ENCODE data around the gene SOX5.
"Not testable (repeated sequence)": the region's sequence is repeated elsewhere in the genome, so short reads cannot be mapped to it uniquely, and the experiment has no call there.

Gene SOX5

DNA sequence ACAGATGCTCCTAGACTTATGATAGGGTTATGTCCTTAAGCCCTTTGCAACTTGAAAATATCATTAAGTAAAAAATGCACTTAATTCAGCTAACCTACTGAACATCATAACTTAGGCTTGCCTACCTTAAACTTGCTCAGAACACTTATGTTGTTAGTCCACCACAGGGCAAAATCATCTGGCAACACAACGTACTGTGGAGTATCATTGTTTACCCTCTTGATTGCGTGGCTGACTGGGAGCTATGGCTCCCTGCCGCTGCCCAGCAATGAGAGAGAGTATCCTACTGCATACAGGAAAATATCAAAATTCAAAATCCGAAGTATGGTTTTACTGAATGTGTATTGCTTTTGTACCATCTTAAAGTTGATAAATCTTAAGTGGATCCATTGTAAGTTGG, 105.5 kb downstream of the SOX5 start:
- no peak overlapping the region for H3K4me3 ChIP-seq (ENCODE audit: low read length)
- no peak for TF ChIP-seq ZNF274 (IDR thresholded peaks at IDR 0.05; ENCODE audit: low read depth, low read length)

DNA sequence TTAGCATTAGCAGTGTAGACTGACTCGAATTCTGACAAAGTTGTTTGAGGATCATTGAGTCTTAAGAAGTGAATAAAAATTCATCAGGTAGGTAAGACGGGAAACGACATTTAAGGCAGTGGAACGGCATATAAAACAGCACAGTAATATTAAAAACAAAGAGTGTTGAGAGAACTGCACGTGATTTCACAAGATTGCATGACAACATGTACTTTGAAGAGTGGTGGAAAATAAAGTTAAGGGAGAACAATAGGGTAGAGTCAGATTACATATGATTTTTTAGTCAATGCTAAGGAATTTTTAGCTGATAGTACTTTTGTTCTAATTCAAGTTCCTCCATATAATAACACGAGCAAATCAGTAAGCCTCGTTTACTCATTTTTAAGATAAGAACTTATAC, 115.4 kb downstream of the SOX5 start:
- no peak overlapping the region for H3K4me3 ChIP-seq (ENCODE audit: low read length)
- no peak for TF ChIP-seq ZNF274 (IDR thresholded peaks at IDR 0.05; ENCODE audit: low read depth, low read length)

DNA sequence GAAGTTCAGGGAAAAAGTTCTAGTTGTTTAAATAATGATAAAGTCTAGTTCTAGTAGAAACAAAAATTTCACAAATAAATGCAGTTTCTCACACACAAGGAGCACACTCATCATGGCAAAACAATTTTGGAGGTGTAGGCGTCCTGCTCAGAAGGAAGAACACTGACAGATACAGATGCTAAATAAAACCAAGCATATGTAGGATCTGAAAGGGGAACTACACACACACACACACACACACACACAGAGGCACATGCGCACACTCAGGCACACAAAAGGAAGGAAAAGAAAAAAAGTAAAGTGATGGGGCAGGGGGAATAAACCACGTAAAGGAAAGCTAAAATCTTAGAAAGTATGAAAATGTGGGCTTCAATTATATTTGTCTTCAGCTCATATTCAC, 117.7 kb downstream of the SOX5 start:
- H3K4me3 ChIP-seq (ENCODE audit: low read length): no peak overlapping the region

DNA sequence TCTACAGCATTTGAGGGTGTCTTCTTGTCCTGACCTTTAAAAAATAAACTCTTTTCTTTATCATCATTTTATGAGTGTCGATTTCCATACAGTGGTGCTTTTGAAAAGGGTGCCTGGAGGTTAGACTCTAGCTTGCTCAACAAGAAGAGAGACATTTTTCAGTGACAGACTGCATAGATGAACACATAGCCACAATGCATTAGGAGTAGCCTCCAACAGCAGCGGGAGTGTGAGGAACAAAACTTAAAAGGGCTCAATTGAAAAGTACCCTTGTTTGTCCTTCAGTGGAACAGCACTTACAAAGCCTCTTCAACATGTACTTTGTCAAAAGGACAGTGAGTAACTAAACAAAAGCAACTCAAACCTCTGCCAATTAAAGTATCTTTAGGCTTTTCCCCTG, 119.3 kb downstream of the SOX5 start:
- H3K4me3 ChIP-seq (ENCODE audit: low read length): no peak overlapping the region
- TF ChIP-seq ZNF274 (IDR thresholded peaks at IDR 0.05; ENCODE audit: low read depth, low read length): no peak

More for the DNA sequence above, 117.7 kb downstream of the SOX5 start:
- no peak for TF ChIP-seq ZNF274 (IDR thresholded peaks at IDR 0.05; ENCODE audit: low read depth, low read length)

DNA sequence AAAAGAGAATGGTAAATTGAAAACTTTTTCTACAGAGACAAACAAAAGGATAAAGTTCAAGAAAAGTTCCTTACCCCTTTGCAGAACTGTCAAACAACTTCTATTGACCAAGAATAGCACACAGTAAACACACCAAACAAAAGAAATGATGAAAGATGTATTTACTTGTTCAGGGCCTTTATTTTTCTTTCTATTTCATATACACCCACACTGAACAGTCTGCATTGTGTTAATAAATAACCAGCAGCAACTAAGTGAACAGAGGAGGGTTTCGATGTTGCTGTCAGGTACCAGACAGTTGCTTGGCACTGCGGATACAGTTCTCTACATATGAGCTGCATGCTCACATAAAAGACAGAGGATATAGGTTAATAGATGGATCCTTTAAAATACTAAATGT, 122.1 kb downstream of the SOX5 start:
- H3K4me3 ChIP-seq (ENCODE audit: low read length): no peak overlapping the region
- TF ChIP-seq ZNF274 (IDR thresholded peaks at IDR 0.05; ENCODE audit: low read depth, low read length): no peak

DNA sequence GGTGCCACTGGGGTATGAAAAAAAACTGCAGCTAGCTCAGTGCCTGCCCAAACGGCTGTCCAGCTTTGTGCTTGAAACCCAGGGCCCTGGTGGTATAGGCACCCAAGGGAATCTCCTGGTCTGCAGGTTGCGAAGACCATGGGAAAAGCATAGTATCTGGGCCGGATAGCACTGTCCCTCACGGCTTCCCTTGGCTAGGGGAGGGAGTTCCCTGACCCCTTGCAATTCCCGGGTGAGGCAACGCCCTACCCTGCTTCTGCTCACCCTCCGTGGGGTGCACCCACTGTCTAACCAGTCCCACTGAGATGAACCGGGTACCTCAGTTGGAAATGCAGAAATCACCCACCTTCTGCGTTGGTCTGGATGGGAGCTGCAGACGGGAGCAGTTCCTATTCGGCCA, 124.3 kb downstream of the SOX5 start:
- H3K4me3 ChIP-seq (ENCODE audit: low read length): not testable (repeated sequence)

DNA sequence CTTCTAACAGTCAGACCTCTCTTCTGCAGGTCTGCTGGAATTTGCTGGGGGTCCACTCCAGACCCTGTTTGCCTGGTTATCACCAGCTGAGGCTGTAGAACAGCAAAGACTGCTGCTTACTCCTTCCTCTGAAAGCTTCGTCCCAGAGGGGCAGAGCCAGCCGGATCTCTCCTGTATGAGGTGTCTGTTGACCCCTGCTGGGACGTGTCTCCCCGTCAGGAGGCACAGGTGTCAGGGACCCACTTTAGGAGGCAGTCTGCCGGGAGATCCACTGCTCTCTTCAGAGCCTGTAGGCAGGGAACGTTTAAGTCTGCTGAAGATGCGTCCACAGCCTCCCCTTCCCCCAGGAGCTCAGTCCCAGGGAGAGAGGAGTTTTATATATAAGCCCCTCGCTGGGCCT, 125.1 kb downstream of the SOX5 start:
- H3K4me3 ChIP-seq (ENCODE audit: low read length): no peak overlapping the region
- no peak for TF ChIP-seq ZNF274 (IDR thresholded peaks at IDR 0.05; ENCODE audit: low read depth, low read length)

DNA sequence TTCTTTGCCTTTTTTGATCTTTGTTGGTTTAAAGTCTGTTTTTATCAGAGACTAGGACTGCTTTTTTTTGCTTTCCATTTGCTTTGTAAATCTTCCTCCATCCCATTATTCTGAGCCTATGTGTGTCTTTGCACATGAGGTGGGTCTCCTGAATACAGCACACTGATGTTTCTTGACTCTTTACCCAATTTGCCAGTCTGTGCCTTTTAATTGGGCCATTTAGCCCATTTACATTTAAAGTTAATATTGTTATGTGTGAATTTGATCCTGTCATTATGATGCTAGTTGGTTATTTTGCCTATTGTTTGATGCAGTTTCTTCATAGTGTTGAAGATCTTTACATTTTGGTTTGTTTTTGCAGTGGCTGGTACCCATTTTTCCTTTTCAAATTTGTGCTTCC, 126.6 kb downstream of the SOX5 start:
- not testable (repeated sequence) for H3K4me3 ChIP-seq (ENCODE audit: low read length)

DNA sequence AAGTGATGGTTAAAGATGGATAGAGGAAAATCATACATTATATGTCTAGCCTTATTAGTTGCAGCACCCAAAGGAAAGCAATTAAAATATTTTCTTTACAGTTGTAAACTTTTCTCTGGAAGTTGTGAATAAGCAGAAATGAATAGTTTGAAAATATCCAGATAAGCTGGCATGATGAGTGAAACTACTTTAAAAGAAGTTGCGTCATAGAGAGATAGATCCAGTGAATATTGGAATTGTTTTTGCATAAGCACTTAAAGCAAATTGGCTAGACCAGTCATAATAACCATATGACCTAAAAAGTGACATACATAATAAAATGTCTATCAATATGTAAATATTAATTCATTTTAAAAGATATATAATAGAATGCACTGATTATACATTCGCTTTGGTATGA, 132.1 kb downstream of the SOX5 start:
- H3K4me3 ChIP-seq (ENCODE audit: low read length): no peak overlapping the region
- TF ChIP-seq ZNF274 (IDR thresholded peaks at IDR 0.05; ENCODE audit: low read depth, low read length): no peak

DNA sequence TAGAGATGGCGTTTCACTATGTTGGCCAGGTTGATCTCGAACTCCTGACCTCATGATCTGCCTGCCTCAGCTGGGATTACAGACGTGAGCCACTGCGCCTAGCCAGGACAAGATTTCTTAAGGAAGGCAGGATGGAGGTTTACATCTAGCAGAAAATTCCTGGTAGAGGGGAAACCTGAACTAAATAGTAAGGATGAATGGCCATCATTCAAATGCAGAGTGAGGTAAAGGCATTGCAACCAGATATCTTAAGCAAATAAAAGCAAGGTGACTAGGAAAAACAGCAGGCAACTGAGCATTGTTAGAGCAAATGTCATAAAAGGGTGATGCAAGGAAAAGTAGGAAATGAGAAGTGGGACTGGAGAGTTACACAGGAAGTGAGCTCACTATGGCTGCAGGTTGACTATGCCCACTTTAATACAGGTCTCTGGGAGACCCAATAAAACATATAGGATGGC, 133.0 kb downstream of the SOX5 start:
- no peak for TF ChIP-seq ZNF274 (IDR thresholded peaks at IDR 0.05; ENCODE audit: low read depth, low read length)
- H3K4me3 ChIP-seq (ENCODE audit: low read length): no peak overlapping the region

DNA sequence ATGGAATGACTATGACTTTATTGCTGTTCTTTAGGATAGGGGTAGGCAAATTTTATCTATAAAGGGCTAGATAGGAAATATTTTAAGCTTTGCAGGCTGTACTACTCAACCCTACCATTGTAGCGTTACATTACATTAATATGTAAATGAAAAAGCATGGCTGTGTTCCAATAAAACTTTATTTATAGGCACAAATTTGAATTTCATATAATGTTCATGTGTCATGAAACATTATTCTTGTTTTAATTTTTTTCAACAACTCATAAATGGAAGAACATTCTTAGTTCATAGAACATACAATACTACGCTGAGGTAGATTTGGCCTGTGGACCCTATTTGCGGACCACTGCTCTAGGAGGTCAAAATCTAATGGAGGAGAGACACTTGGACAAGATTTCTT, 133.7 kb downstream of the SOX5 start:
- no peak for TF ChIP-seq ZNF274 (IDR thresholded peaks at IDR 0.05; ENCODE audit: low read depth, low read length)
- no peak overlapping the region for H3K4me3 ChIP-seq (ENCODE audit: low read length)

DNA sequence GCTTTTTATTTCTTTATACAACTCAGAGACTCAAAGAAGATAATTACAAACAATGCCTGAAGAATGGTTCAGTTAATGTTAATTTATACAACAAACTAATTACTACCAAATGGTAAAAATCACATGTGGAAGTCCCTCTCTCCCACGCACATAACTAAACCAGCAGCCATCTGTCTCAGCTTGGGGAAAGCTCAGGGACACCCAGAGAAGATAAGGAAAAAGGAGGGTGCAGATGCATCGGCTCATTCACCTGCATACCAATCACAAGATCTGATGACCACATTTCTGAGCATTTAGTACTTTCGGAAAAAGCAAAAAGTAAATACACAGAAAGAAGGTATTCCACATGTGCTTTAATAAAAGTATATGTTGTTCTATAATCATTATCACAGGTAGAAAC, 136.3 kb downstream of the SOX5 start:
- H3K4me3 ChIP-seq (ENCODE audit: low read length): no peak overlapping the region
- TF ChIP-seq ZNF274 (IDR thresholded peaks at IDR 0.05; ENCODE audit: low read depth, low read length): no peak

DNA sequence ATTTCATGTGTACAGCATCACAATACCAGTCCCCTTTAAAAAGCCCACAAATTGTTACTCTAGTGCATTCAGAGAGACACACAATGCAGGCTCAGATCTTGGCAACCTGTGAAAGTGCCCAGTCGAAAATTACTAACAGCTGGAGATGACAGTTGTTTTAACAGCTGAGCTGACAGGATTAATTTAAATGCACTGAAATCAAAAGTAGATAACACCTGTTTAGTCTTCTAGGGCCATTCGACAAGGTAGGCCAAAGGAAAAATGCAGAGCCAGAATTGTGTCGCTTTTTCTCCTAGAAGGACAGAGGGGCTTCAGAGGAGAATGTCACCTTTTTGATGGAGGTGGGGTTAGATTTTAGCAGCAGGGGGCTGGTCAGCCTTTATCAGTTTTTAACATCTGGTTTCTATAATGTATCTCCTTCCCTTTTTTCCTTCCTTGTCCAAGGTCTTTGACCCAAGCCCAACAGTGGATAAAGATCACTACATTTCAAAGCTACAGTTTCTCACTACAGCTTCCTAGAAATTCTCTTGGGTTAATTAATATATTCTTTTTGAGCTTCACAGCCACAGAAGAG, 139.1 kb downstream of the SOX5 start:
- TF ChIP-seq ZNF274 (IDR thresholded peaks at IDR 0.05; ENCODE audit: low read depth, low read length): no peak
- H3K4me3 ChIP-seq (ENCODE audit: low read length): no peak overlapping the region

DNA sequence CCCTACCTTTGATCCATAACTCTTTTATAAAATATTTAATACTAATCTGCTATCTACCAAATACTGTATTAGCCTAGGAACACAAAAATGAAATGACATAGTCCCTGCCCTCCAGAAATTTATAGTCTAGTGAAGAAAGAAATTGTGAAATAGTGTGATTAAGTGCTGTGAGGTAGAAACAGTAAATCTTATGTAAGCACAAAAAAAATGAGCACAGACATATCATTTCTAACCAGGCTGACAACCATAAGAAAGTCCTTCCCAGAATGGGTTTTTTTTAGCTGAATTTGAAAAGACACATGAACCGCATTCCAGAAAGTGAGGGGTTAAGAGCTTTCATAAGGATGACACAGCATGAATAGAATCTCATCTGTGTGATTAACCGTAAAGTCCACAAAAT, 145.9 kb downstream of the SOX5 start:
- H3K4me3 ChIP-seq (ENCODE audit: low read length): no peak overlapping the region
- no peak for TF ChIP-seq ZNF274 (IDR thresholded peaks at IDR 0.05; ENCODE audit: low read depth, low read length)

DNA sequence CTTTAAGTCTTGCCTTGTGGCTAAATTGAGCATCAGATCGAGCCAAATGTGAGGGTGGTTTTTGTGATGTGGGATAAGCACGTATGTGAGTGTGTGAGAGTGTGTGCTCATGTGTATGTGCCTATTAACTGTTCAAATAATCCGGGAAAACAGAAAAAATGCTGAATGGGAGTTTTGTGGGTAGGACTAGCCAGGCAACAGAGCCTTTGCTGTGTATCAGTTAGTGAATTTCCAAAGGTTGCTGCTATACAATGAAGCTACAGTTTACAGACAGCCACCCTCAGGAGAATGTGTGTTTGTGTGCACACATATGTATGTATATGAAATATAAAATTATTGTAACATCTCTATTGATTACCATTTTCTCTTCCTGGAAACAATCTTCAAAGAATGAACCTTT, 154.0 kb downstream of the SOX5 start:
- no peak for TF ChIP-seq ZNF274 (IDR thresholded peaks at IDR 0.05; ENCODE audit: low read depth, low read length)
- H3K4me3 ChIP-seq (ENCODE audit: low read length): no peak overlapping the region

DNA sequence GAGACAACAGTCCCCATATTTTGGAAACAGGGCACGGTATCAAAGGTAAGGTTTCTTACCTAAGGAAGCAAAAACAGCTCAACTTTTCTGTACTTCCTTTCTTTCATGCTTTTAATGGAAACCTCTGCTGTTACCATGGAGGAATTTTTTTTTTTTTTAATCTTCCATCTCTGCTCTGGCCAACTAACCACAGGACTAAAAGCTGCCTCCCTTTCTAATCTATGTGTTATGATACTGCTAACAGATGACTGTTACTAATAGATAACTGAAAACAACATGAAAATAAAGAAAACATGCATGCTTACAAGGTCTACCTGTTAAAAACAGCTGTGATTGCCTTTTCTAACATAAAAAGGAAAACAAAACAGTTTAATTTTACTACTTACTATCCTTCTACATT, 168.4 kb downstream of the SOX5 start:
- TF ChIP-seq ZNF274 (IDR thresholded peaks at IDR 0.05; ENCODE audit: low read depth, low read length): no peak
- H3K4me3 ChIP-seq (ENCODE audit: low read length): no peak overlapping the region
